Activated CD4-positive, CD25-positive, alpha-beta regulatory T cell treated with anti-CD3 and anti-CD28 coated beads, Interleukin-2, amount 50 U/mL, for 16 hours (primary cell): ENCODE results near the gene LPP.

Experiments used
- DNase-seq: peaks from one replicate; pipeline ENCODE4 v3.0.0-alpha.2; 2020; ENCODE audit warnings: low read depth, low spot score

LPP gene

GRCh38 chr3:188272481-188273372, 118.8 kb downstream of the LPP start:
- no peak for DNase-seq

GRCh38 chr3:188274249-188274915, 120.4 kb downstream of the LPP start:
- DNase-seq: no peak

DNA sequence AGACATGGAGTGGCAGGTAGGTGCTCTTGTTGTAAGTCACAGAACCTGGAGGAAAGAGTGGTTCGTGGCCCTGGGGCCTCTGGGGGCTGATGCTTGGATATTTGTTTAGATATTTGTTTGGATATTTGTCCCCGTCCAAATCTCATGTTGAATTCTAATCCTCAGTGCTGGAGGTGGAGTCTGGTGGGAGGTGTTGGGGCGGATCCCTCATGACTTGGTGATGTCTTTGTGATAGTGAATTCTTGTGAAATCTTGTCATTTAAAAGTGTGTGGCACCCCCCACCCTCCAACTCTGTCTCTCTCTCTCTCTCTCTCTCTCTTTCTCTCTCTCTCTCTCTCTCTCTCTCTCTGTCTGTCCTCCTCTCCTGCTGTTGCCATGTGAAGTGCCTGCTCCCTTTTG, 122.4 kb downstream of the LPP start:
- no peak for DNase-seq

- DNase-seq: no peak
Measured at GRCh38 chr3:188278717-188279324, 124.9 kb downstream of the LPP start.

GRCh38 chr3:188279502-188280335, 125.8 kb downstream of the LPP start:
- no peak for DNase-seq

GRCh38 chr3:188280627-188281026, 126.7 kb downstream of the LPP start:
- DNase-seq: no peak

DNA sequence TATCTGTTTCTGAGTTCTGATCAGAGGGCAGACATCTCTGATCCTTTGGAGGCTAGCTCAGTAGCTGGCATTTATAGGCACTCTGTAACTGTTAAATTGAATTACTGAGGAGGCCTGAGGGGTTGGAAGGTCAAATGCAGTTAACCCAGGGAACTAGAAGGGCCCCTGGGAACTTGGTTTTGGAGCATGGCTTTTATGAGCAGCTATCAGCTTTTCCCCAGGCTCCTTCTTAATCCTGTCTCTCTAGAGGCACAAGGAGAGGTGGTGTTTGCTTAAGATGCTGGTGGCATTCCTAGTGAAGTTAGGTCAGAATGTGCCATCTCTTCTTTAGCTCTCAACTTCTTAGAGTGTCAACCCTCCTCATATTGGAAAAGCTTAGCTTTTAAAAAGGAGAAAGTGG, 128.9 kb downstream of the LPP start:
- DNase-seq: no peak

DNA sequence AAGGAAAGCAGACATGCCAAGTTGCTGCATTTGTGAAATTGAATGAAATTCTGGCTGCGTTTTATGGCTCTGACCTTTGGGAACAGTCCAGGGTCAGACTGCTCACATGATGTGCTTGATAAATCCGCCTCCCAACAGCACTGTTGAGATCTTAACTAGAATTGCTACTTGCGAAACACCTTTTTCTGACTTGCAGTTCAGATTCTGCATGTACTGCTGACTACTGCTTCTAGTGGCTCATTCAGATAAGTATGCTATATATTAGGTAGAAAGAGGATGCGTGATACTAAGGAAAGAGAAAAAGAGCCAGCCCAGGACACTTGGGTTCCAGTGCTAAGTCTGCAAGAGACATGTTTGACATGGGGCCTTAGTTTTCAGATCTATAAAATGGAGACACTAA, 129.4 kb downstream of the LPP start:
- DNase-seq: no peak

- DNase-seq: peak; percentile 1
Measured at GRCh38 chr3:188284455-188285212, 130.7 kb downstream of the LPP start.

DNA sequence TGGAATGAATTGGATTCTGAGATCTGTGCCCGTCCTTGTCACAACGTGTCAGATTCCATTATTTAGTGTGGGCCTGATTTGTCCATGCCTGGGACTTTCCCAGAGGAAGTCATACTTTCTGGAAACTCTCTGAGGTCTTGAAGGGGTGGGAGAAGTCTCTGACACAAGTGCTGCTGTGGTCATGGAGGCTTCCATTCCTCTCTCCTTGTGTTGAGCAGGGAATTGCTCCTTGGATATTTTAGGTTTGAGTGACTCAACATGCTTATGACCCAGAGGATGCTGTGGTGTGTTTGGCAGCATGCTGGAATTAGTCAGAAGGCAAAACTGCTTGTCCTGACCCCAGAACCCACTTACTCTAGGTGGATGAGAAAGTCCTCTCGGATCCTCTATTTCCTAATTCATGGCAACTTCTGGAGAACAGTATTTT, 132.1 kb downstream of the LPP start:
- no peak for DNase-seq

DNA sequence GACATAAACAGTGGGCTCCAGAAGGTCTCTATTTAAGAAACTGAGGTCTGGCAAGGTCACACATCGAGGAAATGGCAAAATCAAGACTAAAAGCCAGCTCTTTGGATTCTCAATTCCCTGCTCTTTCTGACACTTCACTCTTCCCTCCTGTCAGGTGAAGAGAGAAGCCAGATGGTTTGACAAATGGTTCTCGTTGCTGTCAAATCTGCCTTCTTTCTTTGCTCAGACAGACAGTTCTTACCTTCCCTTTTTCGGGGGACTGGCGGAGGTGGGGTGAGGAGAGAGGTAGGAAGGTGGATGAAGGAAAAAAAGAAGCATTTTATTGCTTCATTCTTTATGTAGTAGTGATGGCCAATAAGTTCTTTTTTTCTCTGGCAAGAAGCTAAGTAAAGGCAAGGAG, 133.4 kb downstream of the LPP start:
- no peak for DNase-seq

GRCh38 chr3:188287762-188288505, 134.0 kb downstream of the LPP start:
- no peak for DNase-seq

DNA sequence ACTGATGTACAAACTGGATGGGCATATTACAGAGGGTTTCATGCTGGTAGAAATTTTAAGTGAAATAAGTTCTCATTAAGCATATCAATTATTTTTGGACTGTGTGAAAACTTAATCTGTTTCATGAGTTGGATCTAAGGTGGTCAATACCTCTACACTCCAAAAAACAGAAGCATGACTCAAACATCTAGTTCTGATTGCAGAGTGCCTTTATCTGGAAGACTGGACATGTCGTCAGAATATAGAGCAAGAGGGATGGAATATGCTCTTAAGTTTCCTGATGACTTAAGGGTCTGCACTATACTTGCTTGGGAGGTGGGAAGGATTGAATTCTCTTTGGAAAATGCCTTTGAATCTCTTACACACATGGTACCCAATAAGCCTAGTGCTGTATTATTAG, 138.3 kb downstream of the LPP start:
- DNase-seq: no peak

- no peak for DNase-seq
Measured at GRCh38 chr3:188292827-188293226, 138.9 kb downstream of the LPP start.

DNA sequence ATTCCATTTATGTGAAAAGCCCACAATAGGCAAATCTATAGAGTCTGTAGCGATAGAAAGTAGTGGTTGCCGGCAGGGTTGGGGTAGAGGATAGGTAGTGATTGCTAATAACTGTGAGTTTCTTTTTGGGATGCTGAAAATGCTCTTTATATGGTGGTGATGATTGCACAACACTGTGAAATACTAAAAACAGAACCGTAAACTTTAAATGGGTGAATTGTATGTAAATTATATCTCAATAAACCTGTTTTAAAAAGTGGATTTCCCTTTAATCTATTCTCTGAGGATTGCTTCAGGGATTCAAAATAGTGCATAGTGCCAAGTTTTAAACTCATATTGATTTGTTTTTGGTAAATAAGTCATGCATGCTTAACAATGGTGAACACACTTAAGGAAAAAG, 140.2 kb downstream of the LPP start:
- no peak for DNase-seq

DNA sequence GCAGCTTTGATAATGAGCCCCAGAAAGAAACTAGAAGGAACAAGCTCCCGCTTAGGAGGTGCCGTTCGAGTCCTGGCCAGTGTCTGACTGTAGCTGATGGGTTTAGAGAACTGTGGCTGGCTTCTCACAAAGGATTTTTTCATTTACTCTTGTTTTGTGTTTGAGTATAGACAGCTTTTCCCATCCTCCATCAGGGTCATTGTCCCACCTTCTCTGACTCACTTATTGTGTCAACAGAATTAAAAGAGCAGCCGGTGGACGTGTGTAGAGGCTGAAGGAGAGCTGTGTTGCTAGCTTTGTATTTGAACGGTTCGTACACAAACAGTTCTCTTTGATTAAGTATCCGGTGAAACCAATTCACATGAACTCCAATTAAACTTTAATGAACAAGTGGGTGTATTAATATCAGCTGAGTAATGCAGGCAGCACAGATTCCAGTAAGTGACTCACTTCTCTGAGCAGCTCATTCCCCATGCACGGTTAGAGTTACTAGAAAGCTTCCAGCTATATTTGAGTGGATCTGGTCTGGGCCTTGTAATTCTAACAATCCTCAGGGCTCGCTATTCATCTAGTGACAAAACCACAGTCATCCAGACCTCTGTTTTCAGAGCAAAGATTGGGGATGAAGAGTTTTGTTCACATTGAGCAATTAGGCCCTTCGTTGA, 141.0 kb downstream of the LPP start:
- DNase-seq: no peak

- DNase-seq: no peak
Measured at GRCh38 chr3:188295876-188296275, 141.9 kb downstream of the LPP start.

DNA sequence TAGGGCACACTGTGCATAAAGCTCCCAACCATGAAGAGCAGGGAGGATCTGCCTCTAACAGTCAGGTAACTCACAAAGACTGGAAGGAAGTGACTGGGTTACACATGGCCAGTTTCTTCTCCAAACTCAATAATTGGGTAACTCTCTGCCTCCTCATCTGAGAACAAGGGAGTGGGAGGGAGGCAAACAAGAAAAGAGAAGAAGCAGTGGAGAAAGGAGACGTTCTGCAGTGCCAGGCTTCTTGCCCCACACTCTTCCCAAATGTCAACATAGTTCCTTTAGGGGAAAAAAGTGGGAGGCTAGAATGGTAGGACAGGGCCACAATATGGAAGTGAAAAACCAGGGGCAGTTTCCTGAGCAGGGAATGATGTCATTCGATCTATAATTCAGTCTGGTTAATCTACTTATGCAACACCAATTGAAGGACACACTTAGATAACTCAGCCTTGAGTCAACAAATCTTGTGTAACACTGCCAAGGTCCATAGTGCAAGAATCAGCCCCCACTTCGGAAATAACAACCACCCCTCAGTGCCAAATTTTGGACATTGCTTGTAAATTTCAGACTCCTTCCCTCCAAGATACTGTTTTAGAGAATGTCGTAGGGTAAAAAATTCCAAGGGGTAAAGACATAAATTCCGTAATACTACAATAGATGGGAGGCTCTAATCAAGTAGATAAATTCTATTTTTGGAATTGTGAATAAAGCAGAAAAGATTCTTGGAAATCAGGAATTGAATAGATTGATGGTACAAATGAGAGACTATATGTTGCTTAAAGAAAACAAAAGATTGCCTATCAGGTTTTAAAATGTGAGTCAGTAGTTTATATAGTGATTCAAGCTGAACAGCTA, 143.0 kb downstream of the LPP start:
- DNase-seq: no peak

GRCh38 chr3:188298585-188298984, 144.6 kb downstream of the LPP start:
- no peak for DNase-seq
